ENCODE data around the gene NKIRAS1.

DNA sequence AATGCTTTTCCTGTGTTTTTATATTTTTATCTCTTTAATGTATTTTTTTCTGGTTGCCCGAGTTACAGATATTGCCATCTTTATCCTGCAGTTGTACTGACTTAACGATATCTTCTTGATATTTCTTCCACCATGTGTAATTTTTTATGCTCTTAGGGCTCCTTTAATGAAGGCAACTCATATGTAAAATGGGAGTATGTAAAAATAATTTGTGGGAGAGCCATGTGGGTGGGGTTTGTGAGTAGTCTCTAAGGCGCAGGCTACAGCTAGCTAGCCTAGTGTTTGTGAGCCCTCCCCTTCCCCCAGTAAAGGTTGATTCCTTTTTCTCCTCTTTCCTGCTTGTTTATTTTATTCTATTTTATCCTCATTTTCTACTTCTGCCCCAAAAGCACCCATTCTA, 72.9 kb downstream of the NKIRAS1 start:
- no peak for TF ChIP-seq POLR2AphosphoS5 (IDR thresholded peaks at IDR 0.05; ENCODE audit: low read depth, low read length)
- TF ChIP-seq, protein P1, sequence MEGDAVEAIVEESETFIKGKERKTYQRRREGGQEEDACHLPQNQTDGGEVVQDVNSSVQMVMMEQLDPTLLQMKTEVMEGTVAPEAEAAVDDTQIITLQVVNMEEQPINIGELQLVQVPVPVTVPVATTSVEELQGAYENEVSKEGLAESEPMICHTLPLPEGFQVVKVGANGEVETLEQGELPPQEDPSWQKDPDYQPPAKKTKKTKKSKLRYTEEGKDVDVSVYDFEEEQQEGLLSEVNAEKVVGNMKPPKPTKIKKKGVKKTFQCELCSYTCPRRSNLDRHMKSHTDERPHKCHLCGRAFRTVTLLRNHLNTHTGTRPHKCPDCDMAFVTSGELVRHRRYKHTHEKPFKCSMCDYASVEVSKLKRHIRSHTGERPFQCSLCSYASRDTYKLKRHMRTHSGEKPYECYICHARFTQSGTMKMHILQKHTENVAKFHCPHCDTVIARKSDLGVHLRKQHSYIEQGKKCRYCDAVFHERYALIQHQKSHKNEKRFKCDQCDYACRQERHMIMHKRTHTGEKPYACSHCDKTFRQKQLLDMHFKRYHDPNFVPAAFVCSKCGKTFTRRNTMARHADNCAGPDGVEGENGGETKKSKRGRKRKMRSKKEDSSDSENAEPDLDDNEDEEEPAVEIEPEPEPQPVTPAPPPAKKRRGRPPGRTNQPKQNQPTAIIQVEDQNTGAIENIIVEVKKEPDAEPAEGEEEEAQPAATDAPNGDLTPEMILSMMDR (IDR thresholded peaks at IDR 0.05 in 2 of 3, conservative IDR thresholded peaks at IDR 0.05 in 1 of 3; ENCODE audit: borderline replicate concordance in 1 of 3, insufficient read depth in 1 of 3, low read depth in 2 of 3, low read length in 2 of 3), result no peak
- TF ChIP-seq, protein P2, sequence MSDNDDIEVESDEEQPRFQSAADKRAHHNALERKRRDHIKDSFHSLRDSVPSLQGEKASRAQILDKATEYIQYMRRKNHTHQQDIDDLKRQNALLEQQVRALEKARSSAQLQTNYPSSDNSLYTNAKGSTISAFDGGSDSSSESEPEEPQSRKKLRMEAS (IDR thresholded peaks at IDR 0.05), result no peak

Data from HCT116 (cell line).